Bronchial smooth muscle cell (primary cell): ENCODE measurements around the gene SAA2. TPM values are rescaled to one million over a fixed set of nuclear protein-coding genes. Genes with fewer than 3 reads are reported as not detected.

Source experiments
- total RNA-seq: library from RNA; depleted of rRNA; stranded (reverse); fragments of >200 nt; gene quantifications from 2 replicates; pipeline ENCODE4 v1.2.1, GENCODE V29; 2014

Gene SAA2
- 0.16 TPM in 1 of 2 replicates, not detected in the other for total RNA-seq

DNA sequence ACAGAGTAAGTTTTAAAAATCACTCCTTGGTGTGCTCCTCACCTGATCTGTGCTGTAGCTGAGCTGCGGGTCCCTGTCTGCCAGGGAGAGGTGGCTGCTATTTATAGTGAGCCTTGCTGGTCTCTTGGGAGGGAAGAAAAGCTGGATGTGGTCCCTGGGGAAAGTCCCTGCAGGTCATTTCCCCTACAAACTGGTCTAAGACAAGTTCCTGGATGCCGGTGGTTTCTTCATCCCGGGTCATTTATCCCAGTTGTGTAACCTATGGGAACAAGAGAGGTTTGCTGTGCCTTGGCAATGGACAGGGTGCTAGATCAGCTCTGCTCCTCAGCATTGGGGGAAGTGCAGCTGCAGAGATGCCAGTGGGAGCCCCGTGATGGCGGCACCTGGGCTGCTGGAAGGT lies at the start of gene SAA2:
TSS of gene SAA2 (minus strand) at position 108 of the 400 bp plus-strand sequence. CDS start 657 bp downstream, outside the sequence.

DNA sequence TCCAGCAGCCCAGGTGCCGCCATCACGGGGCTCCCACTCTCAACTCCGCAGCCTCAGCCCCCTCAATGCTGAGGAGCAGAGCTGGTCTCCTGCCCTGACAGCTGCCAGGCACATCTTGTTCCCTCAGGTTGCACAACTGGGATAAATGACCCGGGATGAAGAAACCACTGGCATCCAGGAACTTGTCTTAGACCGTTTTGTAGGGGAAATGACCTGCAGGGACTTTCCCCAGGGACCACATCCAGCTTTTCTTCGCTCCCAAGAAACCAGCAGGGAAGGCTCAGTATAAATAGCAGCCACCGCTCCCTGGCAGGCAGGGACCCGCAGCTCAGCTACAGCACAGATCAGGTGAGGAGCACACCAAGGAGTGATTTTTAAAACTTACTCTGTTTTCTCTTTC lies 17.5 kb upstream of the SAA2 start, which contains the start of gene SAA1:
TSS of gene SAA1 (plus strand) at position 316 of the 400 bp plus-strand sequence. CDS start 624 bp downstream, outside the sequence.

DNA sequence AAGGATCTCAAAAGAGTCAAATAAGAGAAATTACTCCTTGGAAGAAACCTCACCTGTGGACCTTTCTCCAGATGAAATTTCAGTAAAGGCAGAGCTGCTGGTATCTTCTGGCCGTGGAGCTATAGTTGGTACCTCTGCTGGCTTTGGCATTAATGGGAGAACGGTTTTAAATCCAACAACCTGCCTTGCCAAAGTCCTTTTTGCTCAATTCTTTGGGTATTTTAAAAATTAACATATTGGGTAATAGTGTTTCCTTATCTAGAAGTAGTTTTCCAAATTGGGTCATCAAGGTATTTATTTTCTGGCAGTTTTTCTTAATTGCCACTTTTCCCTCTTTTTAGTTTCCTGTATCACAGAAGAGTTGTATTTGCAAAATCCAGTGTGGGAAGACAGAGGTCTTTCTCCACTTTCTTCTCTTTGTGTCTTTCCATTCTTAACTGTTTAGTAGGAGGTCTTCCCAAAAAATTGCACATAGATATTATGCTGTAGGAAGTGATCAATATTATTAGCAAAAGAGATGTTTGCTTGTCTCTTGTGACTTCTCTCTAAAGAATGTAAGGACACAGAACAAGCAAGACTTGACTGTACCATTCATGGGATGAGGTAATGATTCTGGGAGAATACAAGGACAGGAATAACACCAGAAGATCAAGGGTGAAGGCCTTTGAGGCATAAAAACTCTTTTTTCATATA lies 11.7 kb downstream of the SAA2 start, which contains the start of gene SAA4:
TSS of gene SAA4 (minus strand) at position 139 of the 693 bp plus-strand sequence. CDS start 876 bp downstream, outside the sequence.

Other genes starting within 250 kb of the SAA2 start
- 31.5 and 39.8 TPM in 2 replicates for gene SERGEF, start 235.6 kb downstream of the SAA2 start, total RNA-seq
- under 0.01 TPM in 2 replicates for gene TPH1, start 202.4 kb downstream of the SAA2 start, total RNA-seq
- 13.9 and 17.9 TPM in 2 replicates for gene SAAL1, start 142.6 kb downstream of the SAA2 start, total RNA-seq
- not detected in 2 replicates for gene MRGPRX3, start 116.1 kb downstream of the SAA2 start, total RNA-seq
- gene MRGPRX4, start 75.8 kb downstream of the SAA2 start, total RNA-seq: not detected in 2 replicates
- gene SAA4, start 11.9 kb downstream of the SAA2 start, total RNA-seq: not detected in 2 replicates
- not detected in 2 replicates for gene SAA1, start 17.6 kb upstream of the SAA2 start, total RNA-seq
- 32.8 and 36.7 TPM in 2 replicates for gene HPS5, start 73.5 kb upstream of the SAA2 start, total RNA-seq
- gene GTF2H1, start 73.9 kb upstream of the SAA2 start, total RNA-seq: 39.4 and 61.9 TPM in 2 replicates
- 169 and 365 TPM in 2 replicates for gene LDHA, start 145.9 kb upstream of the SAA2 start, total RNA-seq
- gene LDHC, start 163.7 kb upstream of the SAA2 start, total RNA-seq: 0.16 TPM in 1 of 2 replicates, not detected in the other
- gene LDHAL6A, start 207.2 kb upstream of the SAA2 start, total RNA-seq: not detected in 2 replicates